Naive thymus-derived CD8-positive, alpha-beta T cell (primary cell): ENCODE results near the gene TMEM94. TPM values are rescaled to one million over a fixed set of nuclear protein-coding genes. Genes with fewer than 3 reads are reported as not detected.
"Not testable (repeated sequence)": the region's sequence is repeated elsewhere in the genome, so short reads cannot be mapped to it uniquely, and the experiment has no call there.

ENCODE experiments used
- ATAC-seq, 2 donors: fragments of 150-1000 bp; cut with Tn5 transposase in 1 of 2; sonication (Bioruptor Pico), chemical (Tn5 transposase) in 1 of 2; 1 replicate in 1 of 2; 2 replicates in 1 of 2; pipeline ENCODE4 v1.10.0; 2021; ENCODE audit warnings: mild to moderate bottlenecking in 2 of 2, moderate library complexity in 2 of 2
- POLR2A ChIA-PET: fragments of 350-600 bp; sonication (Branson Sonifier 250); formaldehyde crosslinking; loops from one replicate; lab custom pipeline; 2021; ENCODE audit warnings: antibody characterized with exemption; lab: Charles Lee
- DNase-seq, 10 donors: peaks; one replicate each; pipeline versions ENCODE4 v3.0.0 to v3.0.0-alpha.2; 2020 to 2022
- H3K27ac Mint-ChIP-seq, 10 donors: one replicate each; pipeline ENCODE4 v1.8.0; 2020 to 2022; ENCODE audit warnings: mild to moderate bottlenecking in 10 of 10, mixed read lengths in 10 of 10, moderate library complexity in 4 of 10, inconsistent platforms in 1 of 10
- H3K27me3 Mint-ChIP-seq, 5 donors: one replicate each; pipeline ENCODE4 v1.8.0; 2021 to 2022; ENCODE audit warnings: mixed read lengths in 5 of 5
- H3K36me3 Mint-ChIP-seq, 3 donors: one replicate each; pipeline ENCODE4 v1.8.0; 2020 to 2022; ENCODE audit warnings: mixed read lengths in 3 of 3, mild to moderate bottlenecking in 2 of 3, inconsistent platforms in 1 of 3
- H3K4me1 Mint-ChIP-seq, 4 donors: one replicate each; pipeline ENCODE4 v1.8.0; 2021 to 2022; ENCODE audit warnings: mixed read lengths in 4 of 4
- H3K4me3 Mint-ChIP-seq, 10 donors: one replicate each; pipeline ENCODE4 v1.8.0; 2020 to 2022; ENCODE audit warnings: mild to moderate bottlenecking in 10 of 10, mixed read lengths in 10 of 10, moderate library complexity in 6 of 10, inconsistent platforms in 1 of 10
- H3K9me3 Mint-ChIP-seq, 9 donors: one replicate each; pipeline ENCODE4 v1.8.0; 2020 to 2022; ENCODE audit warnings: mixed read lengths in 9 of 9, mild to moderate bottlenecking in 3 of 9, inconsistent platforms in 1 of 9, moderate library complexity in 1 of 9
- polyA plus RNA-seq, 3 donors: library from polyadenylated mRNA; unstranded; fragments of 300-500 nt; fragmentation: Illumina TruSeq; gene quantifications; one replicate each; pipeline ENCODE4 v1.2.3, GENCODE V29; 2021
- total RNA-seq, 8 experiments: library from RNA in 2 of 8; stranded (reverse) in 2 of 8; gene quantifications; one replicate each; pipeline ENCODE4 v1.2.3 and lab custom pipeline; 2021 to 2026

The TMEM94 gene
- total and polyA plus RNA-seq, 5 experiments from 2014 or later: 8.4 to 108 (median 23.5) TPM

DNA sequence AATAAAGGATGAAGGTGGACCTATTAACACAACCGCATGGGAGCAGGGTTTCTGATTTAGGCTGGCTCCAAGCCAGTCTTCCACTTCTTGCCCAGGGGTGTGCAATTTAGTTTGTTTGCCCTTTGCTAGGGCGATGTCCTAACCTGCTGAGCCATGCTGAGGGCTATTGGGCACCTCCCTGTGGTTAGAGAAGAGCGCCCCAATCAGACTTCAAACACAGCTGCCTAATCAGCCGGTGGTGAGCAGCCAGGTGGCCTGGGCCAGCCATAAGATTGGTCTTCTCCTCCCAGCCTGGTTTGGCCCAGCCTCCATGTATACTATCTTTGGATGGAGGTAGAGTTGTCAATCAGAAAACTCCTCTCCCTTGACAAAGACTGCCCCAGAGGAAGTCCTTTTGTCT is 15.7 kb downstream of the TMEM94 start:
- Mint-ChIP-seq H3K4me1 (peaks cover 1 to 13% (median 6%) of the 10 kb centered on the region in 4 donors), H3K27me3 (no peaks in the 10 kb centered on the region), H3K36me3 (peaks cover 7 to 47% (median 14%) of the 10 kb centered on the region in 3 donors), H3K9me3 (no peaks in the 10 kb centered on the region), H3K4me3 (no peak overlapping the region), H3K27ac (peak overlapping the region in 2 of 10 donors; percentile 19 to 27)
- POLR2A ChIA-PET: no interaction called here
- ATAC-seq (no peak), DNase-seq (no peak)

DNA sequence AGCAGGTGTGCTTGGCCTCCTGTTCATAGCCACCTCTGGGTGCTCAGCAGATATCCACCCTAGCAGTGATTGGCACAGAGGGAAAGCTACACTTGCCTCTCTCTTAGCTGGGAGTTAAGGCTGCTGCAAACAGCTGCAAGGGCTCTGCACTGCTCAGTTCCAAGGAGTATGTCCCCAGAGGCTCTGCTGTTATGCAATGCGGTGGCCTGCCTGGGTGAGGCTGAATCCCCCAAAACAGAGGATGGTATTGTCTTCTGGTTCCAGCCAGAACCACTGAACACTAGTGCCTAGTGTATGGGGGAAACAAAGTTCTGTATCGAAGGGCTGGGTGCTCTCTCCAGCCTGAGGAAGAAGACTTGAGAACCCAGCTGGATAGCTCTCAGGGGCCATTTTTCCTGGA is 16.8 kb downstream of the TMEM94 start:
- POLR2A ChIA-PET: no interaction called here
- Mint-ChIP-seq H3K27me3 (no peaks in the 10 kb centered on the region), H3K27ac (peak overlapping the region in 2 of 10 donors; percentile 48 to 56), H3K9me3 (no peaks in the 10 kb centered on the region), H3K4me3 (no peak overlapping the region), H3K4me1 (peaks cover 1 to 9% (median 5%) of the 10 kb centered on the region in 4 donors), H3K36me3 (peaks cover 7 to 47% (median 14%) of the 10 kb centered on the region in 3 donors)
- no peak for ATAC-seq
- no peak for DNase-seq

DNA sequence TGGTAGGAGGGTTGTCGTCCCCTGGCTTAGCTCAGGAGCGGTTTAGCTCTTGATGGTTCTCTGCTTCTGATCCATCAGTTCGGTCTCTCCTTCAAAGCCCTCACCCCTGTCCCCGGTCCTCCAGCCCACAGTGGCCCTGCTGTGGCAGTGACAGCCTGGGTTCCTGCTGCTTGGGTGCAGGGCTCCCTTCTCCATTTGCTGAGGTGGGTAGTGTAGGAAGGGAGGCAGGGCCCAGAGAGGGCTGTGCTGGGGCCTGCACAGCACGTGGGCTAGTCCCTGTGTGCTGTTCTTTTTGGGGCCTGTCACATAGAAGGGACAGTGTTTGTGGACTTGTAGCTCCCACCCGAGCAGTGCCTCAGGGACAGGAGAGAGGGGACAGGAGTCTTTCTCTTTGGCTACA is 18.3 kb downstream of the TMEM94 start:
- Mint-ChIP-seq H3K36me3 (peaks cover 7 to 47% (median 13%) of the 10 kb centered on the region in 3 donors), H3K4me3 (no peak overlapping the region), H3K4me1 (peaks cover 1 to 9% (median 5%) of the 10 kb centered on the region in 4 donors), H3K27ac (peak overlapping the region in 1 of 10 donors; percentile 24), H3K9me3 (no peaks in the 10 kb centered on the region), H3K27me3 (no peaks in the 10 kb centered on the region)
- POLR2A ChIA-PET: interaction anchor here (0.9 kb wide), 2 partner anchors 18 to 90 kb away, joined by 3 to 4 read pairs; partner anchors contain the start of gene TMEM94
- ATAC-seq: no peak
- DNase-seq: no peak

DNA sequence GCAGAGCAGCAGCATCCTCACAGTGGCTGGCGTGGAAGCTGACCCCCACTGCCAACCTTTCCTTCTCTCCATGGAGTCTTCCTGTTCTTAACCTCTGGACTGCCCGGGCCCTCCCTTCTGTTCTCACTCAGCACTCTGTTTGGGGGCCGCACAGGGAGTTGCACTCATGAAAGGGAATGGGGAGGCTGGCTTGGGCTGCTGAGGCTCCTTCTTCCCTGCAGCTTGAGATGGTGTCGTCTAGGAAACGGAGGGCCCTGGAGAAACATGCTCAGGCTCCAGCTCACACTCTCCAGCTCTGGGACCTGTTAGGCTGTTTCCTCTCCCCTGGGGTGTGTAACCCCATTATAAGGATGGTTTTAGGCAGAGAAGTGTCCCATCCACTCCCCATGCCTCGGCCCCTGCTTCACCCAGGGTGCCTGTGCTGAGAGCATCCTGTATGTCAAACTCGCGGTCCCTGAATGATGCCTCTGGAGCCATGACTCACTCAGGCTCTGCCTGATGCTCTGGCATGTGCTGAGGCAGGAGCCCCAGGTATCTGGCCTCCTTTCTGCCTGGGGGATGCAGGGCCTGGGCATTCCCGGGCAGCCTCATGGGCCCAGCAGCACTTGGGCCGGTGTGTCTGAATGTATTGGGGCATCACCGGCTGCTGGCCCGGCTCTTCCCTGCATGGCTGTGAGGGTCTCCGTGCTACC is 18.9 kb downstream of the TMEM94 start:
- POLR2A ChIA-PET: interaction anchor here (0.9 to 1.1 kb wide), 3 partner anchors 19 to 90 kb away, joined by 3 to 4 read pairs (median 4); partner anchors contain the start of gene TMEM94
- DNase-seq (no peak), ATAC-seq (no peak)
- Mint-ChIP-seq H3K27me3 (no peaks in the 10 kb centered on the region), H3K4me1 (peaks cover 2 to 12% (median 5%) of the 10 kb centered on the region in 4 donors), H3K4me3 (no peak overlapping the region), H3K36me3 (peaks cover 7 to 47% (median 13%) of the 10 kb centered on the region in 3 donors), H3K9me3 (no peaks in the 10 kb centered on the region), H3K27ac (peak overlapping the region in 1 of 10 donors; percentile 59)

DNA sequence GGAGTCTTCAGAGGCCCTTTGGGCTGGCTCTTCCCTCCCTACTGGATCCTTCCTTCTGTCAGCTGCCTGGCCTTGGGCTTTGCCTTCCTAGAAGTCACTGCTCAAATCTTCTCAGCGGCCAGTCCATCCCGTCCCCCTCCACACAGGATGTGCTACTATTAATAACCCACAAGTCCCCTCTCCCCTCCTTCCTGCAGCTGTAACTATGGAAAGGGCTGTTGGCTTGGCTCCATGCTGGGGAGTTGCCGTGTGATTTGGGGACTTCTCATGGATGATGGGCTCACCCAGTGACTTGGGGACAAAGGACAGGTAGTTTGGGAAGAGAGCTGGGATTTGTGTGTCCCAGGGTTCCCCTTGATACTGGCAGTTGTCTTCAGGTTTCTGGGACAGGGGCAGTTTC is 19.4 kb downstream of the TMEM94 start:
- DNase-seq (no peak), ATAC-seq (no peak)
- peak overlapping the region in 1 of 10 donors; percentile 59 for H3K27ac Mint-ChIP-seq
- no peaks in the 10 kb centered on the region for H3K9me3 Mint-ChIP-seq
- no peak overlapping the region for H3K4me3 Mint-ChIP-seq
- H3K27me3 Mint-ChIP-seq: no peaks in the 10 kb centered on the region
- H3K4me1 Mint-ChIP-seq: peaks cover 2 to 12% (median 5%) of the 10 kb centered on the region in 4 donors
- H3K36me3 Mint-ChIP-seq: peaks cover 7 to 47% (median 13%) of the 10 kb centered on the region in 3 donors
- POLR2A ChIA-PET: interaction anchor here (1.1 to 1.3 kb wide), 2 partner anchors 11 to 19 kb away, joined by 4 to 5 read pairs; partner anchors contain the start of gene TMEM94

DNA sequence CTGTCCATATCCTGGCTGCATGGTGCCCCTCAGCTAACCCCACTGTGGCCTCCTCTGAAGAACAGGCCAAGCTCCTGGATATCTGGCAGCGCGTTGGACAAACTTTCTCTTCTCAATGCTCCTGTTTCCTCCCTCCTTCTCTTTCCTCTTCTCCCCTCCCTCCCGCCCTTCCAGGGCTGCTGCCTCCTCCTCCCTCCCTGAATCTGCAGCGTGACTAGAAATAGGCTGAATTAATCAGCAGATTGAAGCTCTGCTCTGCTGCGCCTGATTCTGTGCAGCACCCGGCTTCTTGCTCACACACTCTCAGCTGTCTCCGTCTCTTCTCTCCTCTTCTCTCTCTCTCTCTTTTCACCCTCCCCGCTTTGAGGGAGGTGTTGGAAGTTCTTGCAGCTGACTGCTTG is 19.8 kb downstream of the TMEM94 start:
- H3K4me1 Mint-ChIP-seq: peaks cover 2 to 12% (median 6%) of the 10 kb centered on the region in 4 donors
- no peaks in the 10 kb centered on the region for H3K27me3 Mint-ChIP-seq
- POLR2A ChIA-PET: interaction anchor here (1.1 to 1.3 kb wide), 2 partner anchors 11 to 20 kb away, joined by 4 to 5 read pairs; partner anchors contain the start of gene TMEM94
- no peak for DNase-seq
- no peak overlapping the region for H3K4me3 Mint-ChIP-seq
- no peak for ATAC-seq
- H3K9me3 Mint-ChIP-seq: no peaks in the 10 kb centered on the region
- peaks cover 7 to 45% (median 13%) of the 10 kb centered on the region in 3 donors for H3K36me3 Mint-ChIP-seq
- peak overlapping the region in 2 of 10 donors; percentile 31 to 72 for H3K27ac Mint-ChIP-seq

DNA sequence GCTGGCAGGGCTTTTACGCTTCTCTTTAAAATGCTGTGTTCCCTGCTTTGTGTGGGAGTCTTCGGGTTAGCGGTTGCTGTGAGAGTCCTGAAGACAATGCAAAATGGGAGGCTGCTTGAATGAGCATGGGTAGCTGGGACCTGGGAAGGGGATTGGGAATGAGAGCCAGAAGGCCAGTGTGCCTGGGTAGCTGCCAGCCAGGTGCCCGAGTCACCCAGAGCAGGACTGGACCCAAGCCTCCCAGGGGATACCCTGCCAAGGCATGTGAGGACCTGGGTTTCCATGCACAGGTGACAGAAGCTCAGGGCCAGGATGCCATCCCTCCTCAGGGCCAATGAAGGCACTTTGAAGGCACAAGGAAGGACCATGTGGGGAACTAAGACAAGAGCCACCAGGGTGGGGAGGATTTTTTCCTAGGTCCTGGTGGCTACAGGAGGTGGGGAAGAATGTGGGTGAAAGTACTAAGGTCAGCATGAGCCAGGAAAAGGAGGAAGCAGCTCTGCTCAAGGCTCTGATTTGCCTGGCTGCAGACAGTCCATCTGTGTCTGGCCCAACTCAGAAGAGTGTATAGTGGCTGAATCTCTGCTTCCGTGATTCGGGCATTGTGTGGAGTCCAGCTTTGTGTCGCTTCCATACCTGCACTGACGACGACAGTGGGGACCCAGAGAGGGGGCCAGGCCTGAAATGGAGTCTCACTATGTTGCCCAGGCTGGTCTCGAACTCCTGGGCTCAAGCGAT is 20.5 kb downstream of the TMEM94 start:
- POLR2A ChIA-PET: interaction anchor here (1.3 kb wide), 1 partner anchor 10 kb away, joined by 5 read pairs; no protein-coding TSS in a partner anchor
- Mint-ChIP-seq H3K4me1 (peaks cover 2 to 12% (median 6%) of the 10 kb centered on the region in 4 donors), H3K27ac (peak overlapping the region in 3 of 10 donors; percentile 8 to 72 (median 10)), H3K27me3 (no peaks in the 10 kb centered on the region), H3K9me3 (no peaks in the 10 kb centered on the region), H3K36me3 (peaks cover 7 to 42% (median 13%) of the 10 kb centered on the region in 3 donors), H3K4me3 (no peak overlapping the region)
- no peak for DNase-seq
- ATAC-seq: no peak

DNA sequence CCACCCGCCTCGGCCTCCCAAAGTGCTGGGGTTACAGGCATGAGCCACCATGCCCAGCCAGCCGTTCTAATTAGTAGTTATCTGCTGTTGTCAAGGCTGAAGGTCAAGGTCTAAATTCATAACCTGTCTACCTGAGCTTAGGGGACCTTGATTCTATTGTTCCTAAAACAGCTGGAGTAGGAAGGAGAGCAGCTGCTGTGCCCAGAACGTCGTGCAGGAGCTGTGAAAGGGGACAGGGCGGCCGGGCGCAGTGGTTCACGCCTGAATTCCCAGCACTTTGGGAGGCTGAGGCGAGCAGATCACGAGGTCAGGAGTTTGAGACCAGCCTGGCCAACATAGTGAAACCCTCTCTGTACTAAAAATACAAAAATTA is 21.0 kb downstream of the TMEM94 start:
- H3K27me3 Mint-ChIP-seq, H3K27ac Mint-ChIP-seq: not testable (repeated sequence)

DNA sequence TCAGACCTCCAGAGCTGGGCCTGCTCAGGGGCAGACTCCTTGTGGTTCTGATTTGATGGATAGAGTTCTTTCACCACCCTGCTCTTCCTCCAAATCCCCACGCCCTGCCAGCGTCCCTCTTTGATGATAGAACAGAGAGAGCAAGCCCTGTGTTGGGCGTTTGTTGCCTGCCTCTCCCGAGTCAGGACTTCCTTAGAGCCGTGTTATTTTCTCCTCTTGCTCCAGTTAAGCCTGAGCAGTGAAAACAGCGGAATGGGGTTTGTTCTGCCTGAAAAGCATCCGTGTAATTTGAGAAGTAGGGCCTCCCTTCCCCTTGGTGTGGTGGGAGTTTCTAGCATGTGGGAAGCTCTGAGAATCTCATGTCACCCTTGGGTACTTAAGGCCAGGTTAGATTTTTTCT is 22.1 kb downstream of the TMEM94 start:
- POLR2A ChIA-PET: interaction anchor here (1.5 kb wide), 1 partner anchor 9 kb away, joined by 7 read pairs; no protein-coding TSS in a partner anchor
- ATAC-seq (no peak), DNase-seq (no peak)
- no peak overlapping the region for H3K4me3 Mint-ChIP-seq
- H3K4me1 Mint-ChIP-seq: peaks cover 2 to 13% (median 12%) of the 10 kb centered on the region in 4 donors
- H3K27ac Mint-ChIP-seq: no peak overlapping the region
- peaks cover 0 to 31% (median 6%) of the 10 kb centered on the region in 3 donors for H3K36me3 Mint-ChIP-seq
- H3K27me3 Mint-ChIP-seq: no peaks in the 10 kb centered on the region
- H3K9me3 Mint-ChIP-seq: no peaks in the 10 kb centered on the region

More for the DNA sequence above, 21.0 kb downstream of the TMEM94 start:
- H3K9me3 Mint-ChIP-seq, ATAC-seq, H3K4me3 Mint-ChIP-seq, DNase-seq: not testable (repeated sequence)
- H3K36me3 Mint-ChIP-seq: peaks cover 5 to 36% (median 13%) of the 10 kb centered on the region in 3 donors
- POLR2A ChIA-PET: interaction anchor here (1.5 kb wide), 1 partner anchor 10 kb away, joined by 7 read pairs; no protein-coding TSS in a partner anchor
- H3K4me1 Mint-ChIP-seq: peaks cover 2 to 12% (median 6%) of the 10 kb centered on the region in 4 donors

DNA sequence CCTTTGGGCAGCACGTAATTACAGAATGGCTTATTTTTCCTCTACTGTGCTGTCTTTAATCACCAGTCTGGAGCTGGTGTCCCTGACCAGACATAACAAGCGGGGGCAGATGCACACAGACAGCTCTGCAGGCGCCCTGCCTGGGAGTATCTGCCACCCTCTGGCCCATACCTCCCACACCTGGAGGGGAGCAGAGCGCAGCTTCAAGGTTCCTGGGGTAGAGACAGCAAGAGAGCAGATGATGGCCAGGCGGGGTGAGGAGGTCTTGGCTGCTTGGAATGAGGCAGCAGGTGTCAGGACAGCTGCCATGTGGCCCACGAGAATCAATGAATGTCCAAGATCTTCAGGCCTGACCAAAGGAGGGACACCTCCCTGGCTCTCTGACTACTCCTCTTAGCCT is 23.8 kb downstream of the TMEM94 start:
- H3K27ac Mint-ChIP-seq: peak overlapping the region in 4 of 10 donors; percentile 40 to 78 (median 60)
- H3K4me1 Mint-ChIP-seq: peaks cover 4 to 20% (median 13%) of the 10 kb centered on the region in 4 donors
- no peak overlapping the region for H3K4me3 Mint-ChIP-seq
- H3K9me3 Mint-ChIP-seq: no peaks in the 10 kb centered on the region
- POLR2A ChIA-PET: interaction anchor here (0.6 to 1.3 kb wide), 3 partner anchors 9 to 354 kb away, joined by 3 to 5 read pairs (median 4); no protein-coding TSS in a partner anchor
- DNase-seq (no peak), ATAC-seq (no peak)
- peaks cover 0 to 25% (median 4%) of the 10 kb centered on the region in 3 donors for H3K36me3 Mint-ChIP-seq
- no peaks in the 10 kb centered on the region for H3K27me3 Mint-ChIP-seq

DNA sequence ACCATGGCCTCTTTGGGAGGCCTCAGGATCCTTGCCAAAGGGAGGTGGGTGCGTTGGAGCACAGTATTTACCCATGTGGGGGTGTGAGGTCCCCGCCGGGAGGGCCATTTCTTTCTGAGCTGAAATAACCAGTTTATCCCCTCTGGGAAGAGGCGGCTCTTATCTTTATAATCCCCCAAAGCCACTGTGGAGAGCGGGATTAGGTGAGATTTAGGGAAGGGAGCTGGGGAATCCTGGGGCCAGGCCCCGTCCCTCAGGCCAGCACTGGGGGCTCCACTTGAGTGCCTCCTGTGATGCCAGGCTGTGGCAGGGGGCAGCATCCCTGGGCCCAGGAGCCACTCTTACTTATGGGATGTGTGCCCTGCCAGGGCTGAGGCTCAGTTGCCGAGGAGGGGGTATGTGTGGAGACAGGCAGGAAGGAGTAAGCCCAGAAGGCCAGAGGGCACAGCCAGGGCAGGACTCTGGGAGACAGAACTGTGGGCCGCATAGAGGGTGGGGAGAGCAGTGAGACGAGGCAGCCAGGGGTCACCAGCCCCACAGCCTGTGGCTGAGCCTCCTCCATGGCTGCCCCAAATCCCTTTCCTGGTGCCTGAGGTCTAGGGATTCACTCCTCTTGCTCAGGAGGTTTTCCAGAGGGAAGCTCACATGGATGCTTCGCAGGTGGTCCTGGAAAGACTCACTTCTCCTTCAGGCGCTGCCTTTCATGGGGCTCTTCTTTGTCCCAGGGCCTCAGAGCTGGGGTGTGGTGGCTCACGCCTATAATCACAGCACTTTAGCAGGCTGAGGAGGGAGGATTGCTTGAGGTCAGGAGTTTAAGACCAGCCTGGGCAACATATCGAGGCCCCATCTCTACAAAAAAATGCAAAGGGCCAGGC is 25.0 kb downstream of the TMEM94 start:
- peaks cover 0 to 19% (median 6%) of the 10 kb centered on the region in 3 donors for H3K36me3 Mint-ChIP-seq
- DNase-seq (no peak), ATAC-seq (no peak)
- H3K9me3 Mint-ChIP-seq: no peaks in the 10 kb centered on the region
- peaks cover 8 to 23% (median 15%) of the 10 kb centered on the region in 4 donors for H3K4me1 Mint-ChIP-seq
- no peaks in the 10 kb centered on the region for H3K27me3 Mint-ChIP-seq
- peak overlapping the region in 6 of 10 donors; percentile 52 to 90 (median 72) for H3K27ac Mint-ChIP-seq
- no peak overlapping the region for H3K4me3 Mint-ChIP-seq
- POLR2A ChIA-PET: interaction anchor here (1.1 to 1.4 kb wide), 4 partner anchors 8 to 374 kb away, joined by 3 to 5 read pairs (median 3); partner anchors contain the start of gene WBP2
